PC-3 (cell line): Measurements from ENCODE around the gene GNAZ. TPM values are rescaled to one million over a fixed set of nuclear protein-coding genes. Genes with fewer than 3 reads are reported as not detected.

ENCODE experiments used
- ATAC-seq: fragments of 200-7000 bp; cut with Tn5 transposase; 2 replicates; pipeline ENCODE4 v1.9.1; 2020; ENCODE audit warnings: mild to moderate bottlenecking, moderate library complexity
- BruUV-seq: library from RNA; stranded (reverse); fragments of 400-500 nt; replicated peaks from 2 replicates; lab custom pipeline; 2021; lab: Mats Ljungman, UMichigan
- CTCF ChIA-PET: fragments of 300-600 bp; sonication (Branson Sonifier 250); formaldehyde crosslinking; loops from one replicate; lab custom pipeline; 2022; ENCODE audit warnings: antibody characterized with exemption; lab: Charles Lee
- POLR2A ChIA-PET: fragments of 300-600 bp; sonication (Branson Sonifier 250); formaldehyde crosslinking; loops from one replicate; lab custom pipeline; 2022; ENCODE audit warnings: antibody characterized with exemption; ENCODE audit not compliant: unreplicated experiment; lab: Charles Lee
- DNase-seq: peaks from one replicate; pipeline ENCODE4 v3.0.0-alpha.2; 2015
- H2AFZ ChIP-seq: fragments of 300-600 bp; sonication (generic); 2 replicates; pipeline ENCODE4 v1.6.0; 2016; ENCODE audit warnings: antibody characterized with exemption, low read length
- H3F3A ChIP-seq: fragments of 300-600 bp; sonication (generic); one replicate; pipeline ENCODE4 v1.6.0; 2017; ENCODE audit warnings: antibody characterized with exemption, low read length, control low read depth, mild to moderate bottlenecking; ENCODE audit not compliant: unreplicated experiment
- H3K27ac ChIP-seq: fragments of 300-600 bp; sonication (generic); 2 replicates; pipeline ENCODE4 v1.5.1; 2016; ENCODE audit warnings: mild to moderate bottlenecking, low read length
- H3K27me3 ChIP-seq: fragments of 300-600 bp; sonication (generic); 2 replicates; pipeline ENCODE4 v1.6.1; 2016; ENCODE audit warnings: low read length, mixed read lengths
- H3K36me3 ChIP-seq: fragments of 300-600 bp; sonication (generic); 2 replicates; pipeline ENCODE4 v1.6.1; 2016; ENCODE audit warnings: low read depth, mixed run types, low read length, mixed read lengths
- H3K4me1 ChIP-seq: fragments of 300-600 bp; sonication (generic); 2 replicates; pipeline ENCODE4 v1.5.1; 2016; ENCODE audit warnings: low read length; ENCODE audit not compliant: insufficient read depth
- H3K4me2 ChIP-seq: fragments of 300-600 bp; sonication (generic); 2 replicates; pipeline ENCODE4 v1.6.0; 2016; ENCODE audit warnings: low read length
- H3K4me3 ChIP-seq: fragments of 300-600 bp; sonication (generic); 2 replicates; pipeline ENCODE4 v1.5.1; 2016; ENCODE audit warnings: mild to moderate bottlenecking, low read length, mixed read lengths
- H3K79me2 ChIP-seq: fragments of 300-600 bp; sonication (generic); 2 replicates; pipeline ENCODE4 v1.6.1; 2017; ENCODE audit warnings: low read length, mixed read lengths
- H3K9ac ChIP-seq: fragments of 300-600 bp; sonication (generic); 2 replicates; pipeline ENCODE4 v1.6.0; 2016; ENCODE audit warnings: mild to moderate bottlenecking, low read length
- H3K9me2 ChIP-seq: fragments of 300-600 bp; sonication (generic); replicated peaks from 2 replicates; pipeline ENCODE4 v1.6.1; 2016; ENCODE audit warnings: mixed run types, low read length, mixed read lengths
- H3K9me3 ChIP-seq: fragments of 300-600 bp; sonication (generic); 2 replicates; pipeline ENCODE4 v1.6.1; 2016; ENCODE audit warnings: low read length, mixed read lengths
- H4K20me1 ChIP-seq: fragments of 300-600 bp; sonication (generic); 2 replicates; pipeline ENCODE4 v1.6.1; 2016; ENCODE audit warnings: low read length, mixed read lengths
- CTCF ChIP-seq: fragments of 300-600 bp; sonication (generic); conservative IDR thresholded peaks from 2 replicates; pipeline ENCODE4 v1.5.1; 2017; ENCODE audit warnings: antibody characterized with exemption, low read depth, mild to moderate bottlenecking, low read length
- EZH2 ChIP-seq: fragments of 300-600 bp; sonication (generic); IDR thresholded peaks from one replicate; pipeline ENCODE4 v1.6.1; 2017; ENCODE audit warnings: antibody characterized with exemption, mild to moderate bottlenecking, low read length; ENCODE audit not compliant: unreplicated experiment
- EZH2phosphoT487 ChIP-seq: fragments of 300-600 bp; sonication (generic); IDR thresholded peaks from 2 replicates; pipeline ENCODE4 v1.6.1; 2018; ENCODE audit warnings: mild to moderate bottlenecking, antibody characterized with exemption, low read length, borderline replicate concordance
- intact Hi-C: fragments of 100-400 bp; cut with micrococcal nuclease; formaldehyde crosslinking; loops from 2 replicates; pipeline ENCODE4 v1.9.0; 2023
- total RNA-seq: library from RNA; depleted of rRNA; stranded (reverse); fragments of >200 nt; gene quantifications from 2 replicates; pipeline ENCODE4 v1.2.3, GENCODE V29; 2014

Gene GNAZ
- total RNA-seq, 1 experiment from 2014 or later, result 14.4 TPM

GRCh38 chr22:23126165-23127054 lies 56.1 kb downstream of the GNAZ start:
- Histone ChIP-seq H3K27me3 (no peaks in the 10 kb centered on the region), H3F3A (no peaks in the 10 kb centered on the region), H3K4me3 (no peak overlapping the region), H3K79me2 (no peaks in the 10 kb centered on the region), H2AFZ (no peak overlapping the region), H4K20me1 (no peaks in the 10 kb centered on the region), H3K4me2 (no peak overlapping the region), H3K27ac (no peak overlapping the region), H3K4me1 (no peaks in the 10 kb centered on the region), H3K9me3 (no peaks in the 10 kb centered on the region), H3K36me3 (no peaks in the 10 kb centered on the region), H3K9me2 (no peaks in the 10 kb centered on the region), H3K9ac (no peak overlapping the region)
- intact Hi-C loops, result no loop called here
- ATAC-seq, result no peak
- no peak for DNase-seq
- TF ChIP-seq EZH2phosphoT487, result no peak
- TF ChIP-seq CTCF, result no peak
- TF ChIP-seq EZH2, result no peak
- no TSS peak for BruUV-seq
- ChIA-PET CTCF (interaction anchor here (1.0 kb wide), 1 partner anchor 167 kb away, joined by 4 read pairs; no protein-coding TSS in a partner anchor), POLR2A (no interaction called here)

- H3K4me2 ChIP-seq, result no peak overlapping the region
- ChIA-PET POLR2A (no interaction called here), CTCF (interaction anchor here (1.0 kb wide), 1 partner anchor 167 kb away, joined by 4 read pairs; no protein-coding TSS in a partner anchor)
- no TSS peak for BruUV-seq
- no peak overlapping the region for H3K9ac ChIP-seq
- H3K9me3 ChIP-seq, result no peaks in the 10 kb centered on the region
- no peaks in the 10 kb centered on the region for H3K27me3 ChIP-seq
- no peaks in the 10 kb centered on the region for H3K79me2 ChIP-seq
- H3K9me2 ChIP-seq, result no peaks in the 10 kb centered on the region
- intact Hi-C loops, result no loop called here
- H3K4me1 ChIP-seq, result no peaks in the 10 kb centered on the region
- no peaks in the 10 kb centered on the region for H4K20me1 ChIP-seq
- H3K27ac ChIP-seq, result no peak overlapping the region
- no peaks in the 10 kb centered on the region for H3K36me3 ChIP-seq
- H2AFZ ChIP-seq, result no peak overlapping the region
- DNase-seq, result no peak
- no peak for TF ChIP-seq EZH2phosphoT487
- no peak for TF ChIP-seq CTCF
- no peak for TF ChIP-seq EZH2
- H3K4me3 ChIP-seq, result no peak overlapping the region
- no peaks in the 10 kb centered on the region for H3F3A ChIP-seq
- no peak for ATAC-seq
These were observed 56.9 kb downstream of the GNAZ start for GRCh38 chr22:23127055-23127756.
